ENCODE results near the gene ECSIT. TPM values are rescaled to one million over a fixed set of nuclear protein-coding genes. Genes with fewer than 3 reads are reported as not detected.
A peak's percentile ranks its signal among the peaks of the same experiment; 100 is the strongest.

Gene ECSIT
- total RNA-seq, 1 experiment from 2014 or later: 39.4 TPM

- no peaks in the 10 kb centered on the region for H3K4me1 ChIP-seq (ENCODE audit: control insufficient read depth, insufficient read depth, low read length)
- no peaks in the 10 kb centered on the region for H3K9me3 ChIP-seq (ENCODE audit: control insufficient read depth, insufficient read depth, low read depth, low read length)
- ATAC-seq (no peak), DNase-seq (ENCODE audit: low read depth, low spot score) (no peak)
- ChIA-PET CTCF (no interaction called here), POLR2A (no interaction called here)
- no peak overlapping the region for H3K27ac ChIP-seq (ENCODE audit: low read length)
- no peak overlapping the region for H3K4me3 ChIP-seq (ENCODE audit: low read depth in 2 of 2, low read length in 2 of 2)
- in situ Hi-C loops (cut with HindIII; ENCODE audit: low pct_unique_long_range_greater_than_20kb, low sequenced_read_pairs): no loop called here
- no peaks in the 10 kb centered on the region for H3K27me3 ChIP-seq (ENCODE audit: control insufficient read depth, insufficient read depth, low read length)
- BruUV-seq (replicated peaks): no TSS peak
- H3K36me3 ChIP-seq (ENCODE audit: control insufficient read depth, insufficient read depth, low read length): no peaks in the 10 kb centered on the region
- intact Hi-C loops (cut with micrococcal nuclease; ENCODE audit: unreplicated experiment): no loop called here
- no peak for TF ChIP-seq TCF7L2 (IDR thresholded peaks at IDR 0.05; ENCODE audit: low read depth, low read length)
- no peak for TF ChIP-seq POLR2AphosphoS5 (IDR thresholded peaks at IDR 0.05; ENCODE audit: low read depth, low read length)
- TF ChIP-seq SIN3A (IDR thresholded peaks at IDR 0.05; ENCODE audit: borderline replicate concordance, insufficient read depth, low read depth, low read length): no peak
- TF ChIP-seq, protein P1, sequence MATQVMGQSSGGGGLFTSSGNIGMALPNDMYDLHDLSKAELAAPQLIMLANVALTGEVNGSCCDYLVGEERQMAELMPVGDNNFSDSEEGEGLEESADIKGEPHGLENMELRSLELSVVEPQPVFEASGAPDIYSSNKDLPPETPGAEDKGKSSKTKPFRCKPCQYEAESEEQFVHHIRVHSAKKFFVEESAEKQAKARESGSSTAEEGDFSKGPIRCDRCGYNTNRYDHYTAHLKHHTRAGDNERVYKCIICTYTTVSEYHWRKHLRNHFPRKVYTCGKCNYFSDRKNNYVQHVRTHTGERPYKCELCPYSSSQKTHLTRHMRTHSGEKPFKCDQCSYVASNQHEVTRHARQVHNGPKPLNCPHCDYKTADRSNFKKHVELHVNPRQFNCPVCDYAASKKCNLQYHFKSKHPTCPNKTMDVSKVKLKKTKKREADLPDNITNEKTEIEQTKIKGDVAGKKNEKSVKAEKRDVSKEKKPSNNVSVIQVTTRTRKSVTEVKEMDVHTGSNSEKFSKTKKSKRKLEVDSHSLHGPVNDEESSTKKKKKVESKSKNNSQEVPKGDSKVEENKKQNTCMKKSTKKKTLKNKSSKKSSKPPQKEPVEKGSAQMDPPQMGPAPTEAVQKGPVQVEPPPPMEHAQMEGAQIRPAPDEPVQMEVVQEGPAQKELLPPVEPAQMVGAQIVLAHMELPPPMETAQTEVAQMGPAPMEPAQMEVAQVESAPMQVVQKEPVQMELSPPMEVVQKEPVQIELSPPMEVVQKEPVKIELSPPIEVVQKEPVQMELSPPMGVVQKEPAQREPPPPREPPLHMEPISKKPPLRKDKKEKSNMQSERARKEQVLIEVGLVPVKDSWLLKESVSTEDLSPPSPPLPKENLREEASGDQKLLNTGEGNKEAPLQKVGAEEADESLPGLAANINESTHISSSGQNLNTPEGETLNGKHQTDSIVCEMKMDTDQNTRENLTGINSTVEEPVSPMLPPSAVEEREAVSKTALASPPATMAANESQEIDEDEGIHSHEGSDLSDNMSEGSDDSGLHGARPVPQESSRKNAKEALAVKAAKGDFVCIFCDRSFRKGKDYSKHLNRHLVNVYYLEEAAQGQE (IDR thresholded peaks at IDR 0.05; ENCODE audit: insufficient read depth in 1 of 2, low read depth in 2 of 2, low read length in 1 of 2): no peak
- no peak for TF ChIP-seq CTCF (IDR thresholded peaks at IDR 0.05)
Observed at GRCh38 chr19:11456659-11457058, 72.3 kb downstream of the ECSIT start.

Small RNA genes lying within 50 kb of the gene (microRNA-seq; reads per million reads assigned to microRNA genes)
- gene MIR7974 (ENCODE audit: unreplicated experiment): 4.8 reads per million, percentile 11 among the genes with 10 or more reads in this experiment

Other genes starting within 250 kb of the ECSIT start
- not detected for gene TSPAN16, start 233.0 kb downstream of the ECSIT start, total RNA-seq (2021; ENCODE audit: unreplicated experiment)
- 46.6 TPM for gene RAB3D, start 189.5 kb downstream of the ECSIT start, total RNA-seq (2021; ENCODE audit: unreplicated experiment)
- 133 TPM for gene TMEM205, start 182.9 kb downstream of the ECSIT start, total RNA-seq (2021; ENCODE audit: unreplicated experiment)
- 46.6 TPM for gene CCDC159, start 182.6 kb downstream of the ECSIT start, total RNA-seq (2021; ENCODE audit: unreplicated experiment)
- 43.3 TPM for gene PLPPR2, start 173.7 kb downstream of the ECSIT start, total RNA-seq (2021; ENCODE audit: unreplicated experiment)
- 3.1 TPM for gene SWSAP1, start 154.5 kb downstream of the ECSIT start, total RNA-seq (2021; ENCODE audit: unreplicated experiment)
- gene EPOR, start 144.8 kb downstream of the ECSIT start, total RNA-seq (2021; ENCODE audit: unreplicated experiment): 16.4 TPM
- 22.6 TPM for gene RGL3, start 109.8 kb downstream of the ECSIT start, total RNA-seq (2021; ENCODE audit: unreplicated experiment)
- gene ODAD3, start 94.0 kb downstream of the ECSIT start, total RNA-seq (2021; ENCODE audit: unreplicated experiment): 1.9 TPM
- gene PRKCSH, start 93.5 kb downstream of the ECSIT start, total RNA-seq (2021; ENCODE audit: unreplicated experiment): 399 TPM
- gene ELAVL3, start 48.1 kb downstream of the ECSIT start, total RNA-seq (2021; ENCODE audit: unreplicated experiment): not detected
- 10.4 TPM for gene ZNF653, start 23.3 kb downstream of the ECSIT start, total RNA-seq (2021; ENCODE audit: unreplicated experiment)
- gene CNN1, start 9.7 kb upstream of the ECSIT start, total RNA-seq (2021; ENCODE audit: unreplicated experiment): 0.98 TPM
- gene ELOF1, start 30.1 kb upstream of the ECSIT start, total RNA-seq (2021; ENCODE audit: unreplicated experiment): 62.2 TPM
- 0.85 TPM for gene ACP5, start 48.5 kb upstream of the ECSIT start, total RNA-seq (2021; ENCODE audit: unreplicated experiment)
- 10.7 TPM for gene ZNF627, start 68.3 kb upstream of the ECSIT start, total RNA-seq (2021; ENCODE audit: unreplicated experiment)
- gene ZNF823, start 209.8 kb upstream of the ECSIT start, total RNA-seq (2021; ENCODE audit: unreplicated experiment): 5.0 TPM
- gene ZNF441, start 237.9 kb upstream of the ECSIT start, total RNA-seq (2021; ENCODE audit: unreplicated experiment): 2.8 TPM